NCI-H82 treated with DMSO at 0.1 percent for 48 hours (cell line): Measurements from ENCODE around the gene USB1.
"Not testable (repeated sequence)": the region's sequence is repeated elsewhere in the genome, so short reads cannot be mapped to it uniquely, and the experiment has no call there.

Source experiments
- DNase-seq: peaks from one replicate; lab custom pipeline; 2025; ENCODE audit not compliant: unreplicated experiment; lab: John Stamatoyannopoulos, UW

Gene USB1

DNA sequence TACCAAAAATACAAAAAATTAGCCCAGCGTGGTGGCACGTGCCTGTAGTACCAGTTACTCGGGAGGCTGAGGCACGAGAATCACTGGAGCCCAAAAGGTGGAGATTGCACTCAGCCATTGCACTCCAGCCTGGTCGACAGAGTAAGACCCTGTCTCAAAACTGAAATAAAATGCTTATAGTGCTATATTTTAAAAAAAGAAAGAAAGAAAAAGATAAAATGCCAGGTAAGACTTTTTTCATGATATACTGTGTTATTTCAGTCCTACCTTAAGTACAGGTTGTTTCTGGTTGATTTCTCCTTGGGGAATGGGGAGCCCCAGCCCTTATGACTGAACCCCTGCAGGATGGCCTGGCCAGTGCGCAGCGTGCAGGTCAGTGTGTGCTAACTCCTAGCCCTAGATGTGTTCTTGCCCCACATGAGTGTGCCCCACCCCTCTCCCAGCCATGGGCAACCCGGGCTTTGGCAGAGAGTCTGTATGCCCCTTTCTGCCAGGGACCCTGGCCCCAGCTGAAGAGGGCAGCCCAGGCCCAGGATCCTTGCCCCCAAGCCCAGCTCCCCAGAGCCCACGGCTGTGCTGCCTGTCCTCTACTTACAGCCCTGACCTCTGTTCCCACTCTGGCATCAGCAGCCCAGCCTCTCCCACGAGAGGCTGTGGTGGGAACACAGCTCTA is 31.6 kb upstream of the USB1 start:
- DNase-seq, result no peak

DNA sequence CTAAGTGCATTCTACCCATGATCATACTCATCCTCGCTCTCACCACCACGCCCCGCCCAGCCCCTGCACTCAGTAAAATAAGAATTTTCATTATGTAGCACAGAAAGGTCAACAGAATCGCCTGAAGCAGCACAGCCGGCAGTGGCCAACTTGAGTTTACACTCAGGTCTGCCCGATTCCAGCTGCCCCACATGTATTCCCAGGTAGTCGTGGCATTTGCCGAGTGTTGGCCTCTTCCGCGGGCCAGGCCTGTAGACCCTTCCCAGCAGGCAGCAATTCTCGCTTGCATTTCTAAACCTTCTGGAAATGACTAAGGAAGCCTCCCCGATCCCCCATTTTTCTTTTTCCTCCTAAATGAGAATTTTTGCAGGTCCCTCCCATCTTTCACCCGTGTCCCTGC is 30.9 kb upstream of the USB1 start:
- DNase-seq, result no peak

- peak; percentile 49 for DNase-seq
These were observed 30.2 kb upstream of the USB1 start, which contains the start of gene CNGB1 for GRCh38 chr16:57970970-57971369. Gene CNGB1 (minus strand): TSS chr16:57971128. CDS start chr16:57967286, 3,842 bp downstream.

GRCh38 chr16:57971848-57972247 is 29.4 kb upstream of the USB1 start:
- DNase-seq, result no peak

DNA sequence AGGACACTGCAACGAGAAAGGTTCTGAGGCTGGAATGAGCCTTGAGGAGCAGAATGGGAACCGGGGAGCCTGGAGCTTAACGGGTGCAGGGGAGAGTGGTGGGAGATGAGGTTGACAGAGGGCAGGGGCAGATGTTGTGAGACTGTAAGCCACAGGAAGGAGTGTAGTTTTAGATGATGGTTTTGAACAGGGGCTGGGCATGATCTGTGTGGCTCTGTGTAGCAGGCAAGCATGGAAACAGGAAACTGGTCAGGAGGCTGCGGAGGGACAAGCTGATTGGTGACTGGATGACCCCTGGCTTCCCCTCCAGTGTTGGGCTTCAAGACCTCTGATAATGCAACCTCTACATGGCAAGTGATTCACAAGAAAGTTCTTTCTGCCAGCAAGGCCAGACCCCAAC is 28.9 kb upstream of the USB1 start:
- DNase-seq, result no peak

DNA sequence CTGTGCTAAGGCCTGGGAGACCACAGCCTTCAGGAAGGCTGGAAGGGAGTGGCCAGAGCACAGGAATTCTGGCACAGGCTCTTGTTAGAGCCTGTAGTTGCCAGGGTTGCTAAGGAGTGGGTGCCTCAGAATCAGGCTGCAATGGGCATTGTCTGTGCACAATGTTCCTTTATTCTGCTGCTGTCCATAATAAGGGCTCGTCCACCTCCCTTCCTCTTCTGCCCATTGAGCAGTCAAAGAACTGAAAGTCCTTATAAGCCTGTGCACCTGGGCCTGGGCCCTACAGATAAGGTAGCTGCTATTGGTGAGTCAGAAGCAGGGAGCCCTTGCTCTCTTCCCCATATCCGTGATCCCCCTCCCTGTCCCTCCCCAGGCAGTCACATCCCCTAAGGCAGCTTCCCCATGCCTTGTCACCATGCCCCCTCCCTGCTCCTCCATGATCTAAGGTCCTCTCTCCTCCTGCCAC is 24.8 kb upstream of the USB1 start:
- DNase-seq, result no peak

DNA sequence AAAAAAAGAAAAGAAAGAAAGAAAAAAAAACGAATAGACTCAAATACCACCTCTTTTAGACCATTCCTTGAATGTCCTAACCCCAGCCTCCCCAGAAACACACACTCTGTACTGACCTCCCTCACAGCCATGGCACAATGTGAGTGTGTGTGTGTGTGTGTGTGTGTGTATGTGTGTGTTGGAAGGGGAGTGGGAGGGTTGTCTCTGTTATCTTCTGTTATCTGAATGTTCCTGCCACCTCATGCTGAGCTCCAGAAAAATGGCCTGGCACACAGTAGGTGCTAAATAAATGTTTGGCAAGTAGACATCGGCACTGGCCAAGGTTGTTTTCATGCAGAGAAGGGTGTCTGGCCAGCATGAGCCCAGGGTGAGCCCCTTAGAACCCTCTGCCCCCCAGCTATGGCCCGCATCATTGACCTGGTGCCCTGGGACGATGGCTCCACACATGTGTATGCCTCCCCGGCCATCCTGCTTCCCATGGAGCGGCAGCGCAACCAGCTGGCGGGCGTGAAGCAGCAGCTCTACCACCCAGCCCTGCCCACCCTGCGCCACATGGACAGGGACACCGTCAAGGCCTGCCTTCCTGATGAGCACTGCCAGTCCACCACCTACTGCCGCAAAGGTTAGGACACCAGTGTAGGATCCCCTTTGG is 23.7 kb upstream of the USB1 start:
- no peak for DNase-seq

DNA sequence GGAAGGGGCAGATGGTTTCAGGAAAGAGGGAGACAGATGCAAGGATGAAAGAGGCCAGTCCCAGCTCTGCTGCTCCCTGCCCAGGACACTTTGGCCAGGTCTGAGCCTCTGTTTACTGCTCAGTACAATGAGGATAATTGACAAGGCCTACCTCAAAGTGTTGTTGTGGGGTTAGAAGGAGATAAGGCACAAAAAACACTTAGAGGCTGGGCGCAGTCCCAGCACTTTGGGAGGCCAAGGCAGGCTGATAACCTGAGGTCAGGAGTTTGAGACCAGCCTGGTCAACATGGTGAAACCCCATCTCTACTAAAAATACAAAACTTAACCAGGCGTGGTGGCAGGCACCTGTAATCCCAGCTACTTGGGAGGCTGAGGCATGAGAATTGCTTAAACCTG is 23.1 kb upstream of the USB1 start:
- not testable (repeated sequence) for DNase-seq

DNA sequence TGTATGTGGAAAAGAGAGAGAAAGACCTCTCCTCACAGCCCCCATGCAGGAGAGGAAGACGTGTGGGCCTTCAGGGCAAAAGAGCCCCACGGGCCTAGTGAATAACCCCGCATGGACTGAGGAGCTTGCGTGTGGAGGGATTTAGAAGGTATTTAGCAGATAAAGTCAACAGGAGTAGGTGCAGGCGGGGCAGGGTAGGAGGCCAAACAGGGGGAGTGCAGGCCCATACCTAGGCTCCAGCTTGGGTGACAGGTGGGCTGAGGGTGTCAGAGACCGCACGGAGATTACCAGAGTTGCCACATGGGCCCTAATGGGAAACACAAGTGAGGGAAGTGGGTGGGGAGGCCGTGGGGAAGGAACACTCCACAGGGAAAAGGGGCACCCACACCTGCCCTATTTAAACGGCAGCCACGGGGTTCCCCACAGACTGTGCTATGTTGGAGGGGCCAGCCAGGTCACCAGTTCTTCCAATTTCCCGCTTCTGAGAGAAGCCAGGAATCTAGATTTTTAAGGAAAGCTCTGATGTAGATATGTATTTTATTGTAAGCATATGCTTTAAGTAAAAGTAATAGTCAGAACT is 22.1 kb upstream of the USB1 start:
- DNase-seq, result peak; percentile 25

DNA sequence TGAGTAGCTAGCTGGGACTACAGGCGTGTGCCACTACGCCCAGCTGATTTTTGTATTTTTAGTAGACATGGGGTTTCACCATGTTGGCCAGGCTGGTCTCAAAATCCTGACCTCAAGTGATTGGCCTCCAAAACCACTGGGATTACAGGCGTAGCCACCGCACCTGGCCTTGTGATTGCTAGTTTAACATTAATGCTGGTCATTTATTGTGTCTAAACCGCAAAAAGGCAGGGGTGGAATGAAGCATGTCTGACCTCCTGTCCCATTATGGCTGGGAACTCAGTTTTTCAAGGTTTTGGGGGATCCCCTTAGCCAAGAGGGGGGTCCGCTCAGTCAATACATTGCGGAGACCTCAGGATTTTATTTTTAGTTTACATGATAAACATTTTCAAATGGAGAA is 19.6 kb upstream of the USB1 start:
- DNase-seq, result no peak

GRCh38 chr16:57982385-57982784 is 18.8 kb upstream of the USB1 start:
- DNase-seq, result no peak

GRCh38 chr16:57984443-57985203 is 16.6 kb upstream of the USB1 start:
- DNase-seq, result no peak

DNA sequence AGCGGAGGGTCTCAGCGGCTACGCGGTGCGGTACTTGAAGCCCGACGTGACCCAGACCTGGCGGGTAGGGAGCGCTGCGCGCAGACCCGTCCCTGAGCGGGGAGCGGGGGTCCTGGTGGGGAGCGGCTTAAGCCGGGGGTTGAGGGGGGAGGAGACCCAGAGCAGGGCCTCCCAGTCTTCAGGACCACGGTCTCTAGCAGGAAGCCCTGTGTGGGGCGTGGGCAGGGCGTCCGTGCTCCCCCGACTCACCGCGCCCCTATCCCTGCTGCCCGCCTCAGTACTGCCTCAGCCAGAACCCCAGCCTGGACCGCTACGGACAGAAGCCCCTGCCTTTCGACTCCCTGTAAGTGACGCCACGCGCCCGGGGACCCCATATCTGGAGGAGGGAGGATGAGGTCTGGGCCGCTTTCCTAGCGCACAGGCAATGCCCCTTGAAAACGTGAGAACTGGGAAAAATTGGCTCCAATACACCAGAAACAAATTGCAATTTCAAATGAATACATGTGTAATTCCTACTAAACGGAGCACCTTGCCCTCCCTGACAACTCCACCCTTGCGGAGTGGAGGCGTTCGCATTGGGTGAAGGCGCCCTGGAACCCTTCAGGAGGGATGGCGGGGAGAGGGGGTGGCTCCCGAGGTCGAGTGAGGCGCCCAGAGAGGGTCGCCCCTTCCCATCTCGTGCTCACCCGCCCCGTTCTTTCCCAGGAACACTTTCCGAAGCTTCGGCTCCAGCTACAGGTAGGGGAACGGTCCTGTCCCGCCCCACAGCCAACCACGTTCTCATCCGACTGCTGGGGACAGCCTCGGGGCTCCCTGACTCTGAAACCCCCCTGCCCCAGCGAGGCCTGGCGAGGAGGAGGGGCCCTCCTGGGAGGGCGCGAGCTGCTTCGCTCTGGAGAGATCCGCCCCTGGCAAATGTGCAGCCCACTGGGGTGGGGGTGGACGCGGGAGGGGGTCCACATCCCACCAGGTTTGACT is 15.7 kb upstream of the USB1 start:
- DNase-seq, result no peak

- no peak for DNase-seq
These were observed 15.0 kb upstream of the USB1 start for GRCh38 chr16:57986196-57986595.

GRCh38 chr16:57987441-57988177 is 13.6 kb upstream of the USB1 start:
- DNase-seq, result no peak

GRCh38 chr16:57988929-57989328 is 12.3 kb upstream of the USB1 start:
- no peak for DNase-seq

DNA sequence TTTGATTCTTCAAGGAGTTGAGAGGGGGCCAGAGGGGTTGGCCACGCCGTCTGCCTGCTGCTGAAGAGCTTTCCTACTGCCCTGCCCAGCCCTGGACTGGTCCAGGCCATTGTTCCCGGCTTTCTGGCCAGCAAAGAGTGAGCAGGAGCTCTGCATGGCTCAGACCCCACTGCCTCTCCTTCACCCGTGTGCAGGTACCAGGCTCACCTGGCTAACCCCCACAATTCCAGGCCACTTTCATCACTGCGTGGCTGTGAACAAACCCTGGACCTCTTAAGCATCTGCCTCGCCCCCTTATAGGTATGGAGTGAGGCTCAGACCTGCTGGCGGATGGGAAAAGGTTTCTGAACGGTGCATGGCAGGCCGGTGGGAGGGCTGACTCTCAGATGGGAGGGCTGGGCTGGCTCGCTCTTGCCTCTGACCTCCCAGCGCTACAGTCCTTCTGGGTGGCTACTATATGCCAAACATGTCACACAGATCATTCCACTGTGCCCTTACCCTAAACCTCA is 9.6 kb upstream of the USB1 start:
- no peak for DNase-seq

- DNase-seq, result no peak
These were observed 9.1 kb upstream of the USB1 start for GRCh38 chr16:57992084-57992483.

GRCh38 chr16:57993438-57993837 is 7.8 kb upstream of the USB1 start:
- DNase-seq, result no peak

DNA sequence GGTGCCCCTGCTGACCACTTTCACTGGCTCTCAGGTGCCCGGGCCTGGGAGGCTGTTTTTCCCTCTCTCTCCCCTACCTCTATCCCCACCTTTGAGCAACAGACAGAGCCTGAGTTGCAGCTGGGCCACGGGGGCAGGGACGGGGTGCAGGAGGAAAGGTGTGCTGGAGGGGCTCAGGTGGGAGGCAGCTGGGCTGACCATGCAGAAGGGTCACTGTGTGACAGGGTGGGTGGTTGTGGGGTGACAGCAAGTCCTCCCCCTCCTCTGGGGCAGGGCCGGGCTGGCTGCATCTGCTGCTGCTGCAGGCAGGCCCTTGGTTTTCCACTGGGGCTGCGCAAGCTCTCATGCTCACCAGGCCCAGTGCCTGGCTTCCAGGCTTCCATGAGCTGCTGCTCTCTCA is 7.3 kb upstream of the USB1 start:
- DNase-seq, result no peak
